K562 (cell line): ENCODE measurements around the gene ALDH7A1. TPM values are rescaled to one million over a fixed set of nuclear protein-coding genes. Genes with fewer than 3 reads are reported as not detected.

Source experiments
- CREB1 ChIP-seq, 2 experiments: sonication (generic) in 1 of 2; formaldehyde crosslinking in 1 of 2; IDR thresholded peaks; 2 replicates each; pipeline versions ENCODE4 v1.6.1 to v1.8.0; 2012 to 2022; ENCODE audit warnings: inconsistent platforms in 1 of 2, mild to moderate bottlenecking in 1 of 2, missing genetic modification reagents in 1 of 2, moderate library complexity in 1 of 2
- CREB3 ChIP-seq: fragments of 450-650 bp; conservative IDR thresholded peaks from 2 replicates; pipeline ENCODE4 v1.6.1; 2016; ENCODE audit warnings: missing genetic modification characterization, low read depth, mild to moderate bottlenecking, missing compliant biosample characterization, moderate library complexity
- E2F3 ChIP-seq: fragments of 250-450 bp; sonication (Bioruptor Pico); IDR thresholded peaks from 2 replicates; pipeline ENCODE4 v1.4.0; 2020; ENCODE audit warnings: mild to moderate bottlenecking
- FOSL1 ChIP-seq: fragments of 200-800 bp; sonication (Bioruptor generic); conservative IDR thresholded peaks from 2 replicates; pipeline ENCODE4 v1.6.1; 2016; ENCODE audit warnings: missing genetic modification characterization, missing compliant biosample characterization
- GATA2 ChIP-seq: sonication (generic); formaldehyde crosslinking; IDR thresholded peaks from 2 replicates; pipeline ENCODE4 v1.4.0; 2020; ENCODE audit warnings: mild to moderate bottlenecking, missing genetic modification reagents
- NR3C1 ChIP-seq: sonication (generic); formaldehyde crosslinking; IDR thresholded peaks from 2 replicates; pipeline ENCODE4 v1.8.1; 2022; ENCODE audit warnings: missing genetic modification reagents
- PBX2 ChIP-seq, 2 experiments: IDR thresholded peaks in 1 of 2; conservative IDR thresholded peaks in 1 of 2; 2 replicates each; pipeline ENCODE4 v1.6.1; 2016; ENCODE audit warnings: low read depth in 2 of 2, mild to moderate bottlenecking in 1 of 2, missing compliant biosample characterization in 1 of 2, missing genetic modification characterization in 1 of 2, moderate library complexity in 1 of 2
- PRMT5 ChIP-seq: sonication (generic); formaldehyde crosslinking; IDR thresholded peaks from 2 replicates; pipeline ENCODE4 v1.5.0; 2020; ENCODE audit warnings: missing genetic modification reagents
- REST ChIP-seq, 2 experiments: fragments of 450-650 bp; formaldehyde crosslinking in 1 of 2; IDR thresholded peaks; 2 replicates each; pipeline versions ENCODE4 v1.4.0 to v1.6.1; 2014 to 2020; ENCODE audit warnings: mild to moderate bottlenecking in 2 of 2, borderline replicate concordance in 1 of 2, low read depth in 1 of 2
- SMC3 ChIP-seq: conservative IDR thresholded peaks from 2 replicates; pipeline ENCODE4 v1.6.1; 2011; ENCODE audit warnings: low read depth, low read length, improper control_type of control experiment; ENCODE audit not compliant: insufficient read depth
- WHSC1 ChIP-seq: IDR thresholded peaks from one replicate; pipeline ENCODE4 v1.6.1; 2012; ENCODE audit warnings: low read length, control low read depth, inconsistent platforms
- ZBTB9 ChIP-seq: fragments of 450-650 bp; formaldehyde crosslinking; IDR thresholded peaks from 2 replicates; pipeline ENCODE4 v1.4.0; 2020; ENCODE audit warnings: mild to moderate bottlenecking, moderate library complexity
- ZNF436 ChIP-seq: fragments of 250-450, 450-650 bp; sonication (Bioruptor Pico); formaldehyde crosslinking; IDR thresholded peaks from 2 replicates; pipeline ENCODE4 v1.7.0; 2020; ENCODE audit warnings: mild to moderate bottlenecking
- polyA plus RNA-seq, 8 experiments: library from polyadenylated mRNA; depleted of rRNA in 4 of 8; stranded (reverse) in 5 of 8; unstranded in 3 of 8; fragments of >200 nt; fragmentation: Nextera tagmentation in 2 of 8; fragmentation: Illumina TruSeq in 1 of 8; extraction: Ambion mirVana in 2 of 8; extraction: Trizol in 1 of 8; gene quantifications; 2 replicates each; pipeline versions ENCODE4 v1.2.1 to v1.2.3, GENCODE V29; 2011 to 2014; ENCODE audit warnings: inconsistent platforms in 1 of 8, missing spikeins in 1 of 8
- total RNA-seq, 7 experiments: library from RNA; depleted of rRNA in 6 of 7; stranded (reverse); fragments of >200 nt in 6 of 7; fragmentation: Illumina TruSeq in 2 of 7; extraction: Trizol in 2 of 7; gene quantifications; 2 replicates each; pipeline versions ENCODE4 v1.2.1 to v1.2.3, GENCODE V29; 2011 to 2021; ENCODE audit warnings: low replicate concordance in 1 of 7

The ALDH7A1 gene
- total and polyA plus RNA-seq, 9 of the 15 experiments (the other 6 are each of a cell fraction or from before 2014, with no cell fraction given): 0.04 to 0.49 TPM; not detected in 7

GRCh38 chr5:126514558-126515141, 80.4 kb downstream of the ALDH7A1 start (continued):
- TF ChIP-seq REST (IDR thresholded peaks at IDR 0.05; ENCODE audit: borderline replicate concordance): peak; percentile 37; the same call in 1 of the 2 replicates
- no peak for TF ChIP-seq REST (CRISPR knock-in tag; IDR thresholded peaks at IDR 0.05; ENCODE audit: low read depth)
- TF ChIP-seq CREB1 (IDR thresholded peaks at IDR 0.05): peak; percentile 65; the same call in 1 of the 2 replicates
- no peak for TF ChIP-seq CREB1 (CRISPR knock-in tag; IDR thresholded peaks at IDR 0.05)
- no peak for TF ChIP-seq PRMT5
- peak; percentile 43; the same call in 1 of the 2 replicates for TF ChIP-seq CREB3 (tag)
- no peak for TF ChIP-seq ZNF436 (CRISPR knock-in tag)
- peak; percentile 86 for TF ChIP-seq GATA2 (CRISPR knock-in tag)
- no peak for TF ChIP-seq PBX2 (CRISPR knock-in tag; IDR thresholded peaks at IDR 0.05; ENCODE audit: low read depth)
- peak; percentile 93 for TF ChIP-seq PBX2 (tag; conservative IDR thresholded peaks at IDR 0.05; ENCODE audit: low read depth)
- TF ChIP-seq E2F3 (CRISPR knock-in tag): no peak
- TF ChIP-seq FOSL1 (tag): peak; percentile 69
- 0 out of 2 replicates have a peak, but pooled peaks have one; percentile 32 for TF ChIP-seq ZBTB9 (CRISPR knock-in tag)
- no peak for TF ChIP-seq NR3C1
- TF ChIP-seq SMC3: no peak
- TF ChIP-seq WHSC1: no peak
